Fibroblast of upper back skin (primary cell): ENCODE results near the gene PTTG1.
"Not testable (repeated sequence)": the region's sequence is repeated elsewhere in the genome, so short reads cannot be mapped to it uniquely, and the experiment has no call there.

Source experiments
- DNase-seq: peaks from one replicate; pipeline ENCODE4 v3.0.0-alpha.2; 2013

PTTG1 gene

GRCh38 chr5:160427607-160428006 is 6.0 kb downstream of the PTTG1 start:
- DNase-seq, result no peak

- no peak for DNase-seq
Measured at GRCh38 chr5:160432196-160432595, 10.5 kb downstream of the PTTG1 start.

DNA sequence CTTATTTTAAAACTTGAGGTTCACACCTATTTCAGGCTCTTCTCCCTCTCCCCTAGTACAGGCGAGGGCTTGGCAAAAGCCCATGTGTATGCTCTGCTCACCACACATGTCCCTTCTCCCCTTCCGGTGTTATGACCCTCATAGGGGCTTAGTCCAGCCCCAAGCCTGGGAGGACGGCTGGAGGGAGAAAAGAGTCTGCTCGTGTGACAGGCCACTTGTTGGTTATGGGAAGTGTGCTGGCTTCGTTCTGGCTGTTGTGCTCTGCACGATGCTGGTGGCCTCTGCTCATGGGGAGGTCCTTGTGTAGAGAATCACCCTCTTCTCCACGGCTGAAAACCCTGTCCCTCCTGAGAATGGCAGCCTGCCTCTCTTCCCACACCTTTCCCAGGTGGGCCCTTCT is 11.1 kb downstream of the PTTG1 start:
- DNase-seq, result no peak

DNA sequence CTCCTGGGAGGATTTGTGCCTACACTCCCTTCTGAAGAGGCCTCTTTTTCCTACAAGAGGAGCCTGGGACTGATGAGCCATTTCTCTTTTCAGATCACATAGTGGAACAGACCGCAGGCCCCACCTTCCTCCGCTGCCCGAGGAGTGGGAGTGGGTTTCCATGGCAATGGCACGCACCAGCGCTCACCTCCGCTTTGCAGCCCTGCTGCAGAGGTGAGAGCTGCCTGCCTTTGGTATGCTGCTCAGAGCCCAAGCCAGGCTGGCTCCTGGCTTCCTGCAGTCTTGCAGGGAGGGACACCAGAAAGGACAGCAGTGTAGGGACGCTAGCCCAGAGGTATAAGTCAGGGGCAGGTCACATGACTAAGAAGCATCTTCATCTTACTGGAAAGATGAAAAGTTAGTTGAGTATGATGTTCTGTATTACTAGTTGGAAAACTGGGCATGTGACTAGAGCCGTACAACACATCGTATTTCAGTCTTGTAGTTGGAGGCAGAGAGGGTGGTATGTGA is 12.4 kb downstream of the PTTG1 start:
- peak; percentile 12 for DNase-seq

DNA sequence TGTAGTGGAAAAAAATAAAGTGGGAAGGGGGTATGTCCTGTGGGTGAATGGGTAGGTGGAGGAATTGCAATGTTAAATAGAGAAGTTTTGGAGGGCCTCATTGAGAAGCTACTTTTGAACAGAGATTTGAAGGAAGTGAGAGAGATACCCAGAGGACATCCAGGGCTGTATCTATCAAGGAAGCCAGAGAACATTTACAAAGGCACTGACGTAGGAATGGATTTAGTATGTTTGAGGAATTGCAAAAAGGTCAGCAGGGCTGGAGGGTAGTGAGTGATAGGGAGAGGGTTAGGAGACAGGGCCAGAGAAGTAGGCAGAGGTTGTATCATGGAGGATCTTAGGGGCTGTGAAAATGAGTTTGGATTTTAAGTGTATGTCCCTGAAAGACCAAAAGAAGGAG is 13.9 kb downstream of the PTTG1 start:
- DNase-seq, result no peak

- DNase-seq, result no peak
Measured at GRCh38 chr5:160436017-160436416, 14.4 kb downstream of the PTTG1 start.

DNA sequence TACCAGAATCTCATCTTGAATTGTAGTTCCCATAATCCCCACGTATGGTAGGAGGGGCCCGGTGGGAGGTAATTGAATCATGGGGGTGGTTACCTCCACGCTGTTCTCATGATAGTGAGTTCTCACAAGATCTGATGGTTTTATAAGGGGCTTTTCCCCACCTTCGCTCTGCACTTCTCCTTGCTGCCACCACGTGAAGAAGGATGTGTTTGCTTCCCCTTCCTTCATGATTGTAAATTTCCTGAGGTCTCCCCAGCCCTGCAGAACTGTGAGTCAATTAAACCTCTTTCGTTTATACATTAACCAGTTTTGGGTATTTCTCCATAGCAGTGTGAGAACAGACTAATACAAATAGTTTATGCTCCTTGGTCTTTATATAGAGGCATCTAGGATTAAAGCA is 15.0 kb downstream of the PTTG1 start:
- not testable (repeated sequence) for DNase-seq

DNA sequence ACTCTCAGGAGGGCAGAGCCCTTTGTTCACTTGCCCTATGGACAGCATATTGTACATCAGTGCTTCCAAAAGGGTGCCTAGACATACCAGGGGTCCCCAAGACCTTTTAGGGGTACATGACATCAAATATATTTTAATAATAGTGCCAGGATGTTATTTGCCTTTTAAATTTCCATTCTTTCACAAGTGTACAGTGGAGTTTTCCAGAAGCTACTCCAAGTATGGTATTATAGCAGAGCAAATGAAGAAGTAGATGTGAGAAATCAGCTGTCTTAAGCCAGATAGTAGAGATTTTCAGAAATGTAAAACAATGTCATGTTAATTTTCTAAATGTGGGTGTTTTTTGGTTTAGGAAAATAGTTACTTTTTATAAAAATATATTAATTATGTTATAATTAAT is 15.6 kb downstream of the PTTG1 start:
- no peak for DNase-seq

DNA sequence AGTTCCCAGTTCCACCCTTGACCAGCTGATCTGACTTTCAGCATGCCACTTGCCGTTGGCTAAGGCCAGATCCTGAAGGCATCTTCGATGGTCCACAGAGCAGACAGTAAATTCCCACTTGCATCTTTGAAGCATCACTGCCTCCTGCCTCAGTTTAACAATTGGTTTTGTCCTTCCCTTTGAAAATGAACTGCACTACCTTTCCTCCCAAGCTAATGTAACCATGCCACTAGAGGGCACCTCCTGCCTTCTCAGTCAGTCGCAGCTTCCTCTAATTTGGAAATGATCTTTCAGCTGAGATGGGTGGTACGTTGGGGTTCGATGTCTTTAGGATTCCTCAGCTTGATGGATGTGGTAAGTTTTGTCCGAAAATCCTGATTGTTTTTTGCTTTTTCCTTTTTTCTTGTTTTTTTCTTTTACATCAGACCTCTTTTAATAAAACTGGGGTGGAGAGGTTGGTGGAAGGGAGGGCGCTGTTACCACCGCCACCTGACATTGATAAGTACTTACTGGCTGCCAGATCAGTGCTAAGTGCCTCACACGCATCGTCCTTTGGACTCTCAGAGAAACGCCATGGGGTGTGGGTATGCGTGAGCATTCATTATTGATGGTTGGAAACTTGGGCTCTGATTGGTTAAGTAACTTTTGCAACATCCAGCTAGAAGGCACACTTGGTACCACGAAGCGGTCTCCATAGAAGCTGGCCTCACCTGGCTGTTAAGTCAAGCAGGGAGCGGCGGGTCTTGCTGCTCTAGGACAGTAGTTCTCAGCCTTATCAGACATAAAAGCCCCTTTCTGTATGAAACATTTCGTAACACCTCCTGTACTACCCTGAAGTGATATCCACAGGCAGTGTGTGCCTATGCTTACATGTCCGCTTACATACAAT is 16.9 kb downstream of the PTTG1 start:
- peak; percentile 53 for DNase-seq

- DNase-seq, result peak; percentile 65
Measured at GRCh38 chr5:160439205-160439600, 17.5 kb downstream of the PTTG1 start.

DNA sequence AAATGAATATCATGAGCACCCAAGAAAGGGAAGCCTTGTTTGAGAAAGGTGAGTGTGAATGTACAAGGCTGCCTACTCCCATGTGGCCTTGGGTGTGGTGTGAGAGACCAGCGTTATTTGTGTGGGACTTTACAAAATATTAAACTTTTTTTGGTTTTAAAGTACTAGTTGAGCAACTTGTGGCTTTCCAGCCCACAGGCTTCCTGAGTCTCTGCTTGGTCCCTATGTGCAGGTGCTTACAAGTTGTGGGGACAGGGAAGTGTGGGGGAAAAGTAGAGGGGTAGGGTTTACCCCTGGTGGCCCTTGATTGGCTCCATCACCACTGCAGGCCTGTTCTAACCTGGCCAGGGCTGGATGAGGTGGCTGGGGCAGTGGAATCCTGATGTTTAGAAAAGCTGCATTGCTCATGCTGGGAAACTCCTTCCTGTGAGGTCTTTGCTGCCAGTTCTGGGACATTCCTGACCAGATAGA is 19.7 kb downstream of the PTTG1 start:
- peak; percentile 12 for DNase-seq

- no peak for DNase-seq
Measured at GRCh38 chr5:160442824-160443431, 21.3 kb downstream of the PTTG1 start.

DNA sequence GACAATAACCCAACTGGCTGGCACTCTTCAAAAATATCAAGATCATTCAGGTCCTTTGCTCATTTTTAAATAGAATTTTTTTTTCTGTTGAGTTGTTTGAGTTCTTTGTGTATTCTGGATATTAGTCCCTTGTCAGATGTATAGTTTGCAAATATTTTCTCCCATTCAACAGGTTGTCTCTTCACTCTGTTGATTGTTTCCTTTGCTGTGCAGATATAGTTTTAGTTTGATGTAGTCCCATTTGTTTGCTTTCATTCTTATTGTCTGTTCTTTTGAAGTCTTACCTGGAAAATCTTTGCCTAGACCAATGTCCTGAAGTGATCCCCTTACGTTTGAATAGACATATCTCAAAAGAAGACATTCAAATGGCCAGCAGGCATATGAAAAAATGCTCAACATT is 22.8 kb downstream of the PTTG1 start:
- no peak for DNase-seq

DNA sequence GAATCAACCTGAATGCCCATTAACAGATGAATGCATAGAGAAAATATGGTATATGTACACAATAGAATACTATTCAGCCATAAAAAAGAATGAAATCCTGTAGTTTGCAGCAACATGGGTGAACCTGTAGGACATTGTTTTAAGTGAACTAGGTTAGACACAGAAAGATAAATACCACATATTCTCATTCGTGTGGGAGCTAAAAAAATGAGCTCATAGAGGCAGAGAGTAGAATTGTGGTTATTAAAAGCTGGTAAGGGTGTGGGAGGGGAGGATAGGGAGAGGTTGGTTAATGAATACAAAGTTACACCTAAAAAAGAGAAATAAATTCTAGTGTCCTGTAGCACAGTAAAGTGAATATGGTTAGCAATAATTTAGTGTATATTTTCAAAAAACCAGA is 23.5 kb downstream of the PTTG1 start:
- DNase-seq, result no peak

DNA sequence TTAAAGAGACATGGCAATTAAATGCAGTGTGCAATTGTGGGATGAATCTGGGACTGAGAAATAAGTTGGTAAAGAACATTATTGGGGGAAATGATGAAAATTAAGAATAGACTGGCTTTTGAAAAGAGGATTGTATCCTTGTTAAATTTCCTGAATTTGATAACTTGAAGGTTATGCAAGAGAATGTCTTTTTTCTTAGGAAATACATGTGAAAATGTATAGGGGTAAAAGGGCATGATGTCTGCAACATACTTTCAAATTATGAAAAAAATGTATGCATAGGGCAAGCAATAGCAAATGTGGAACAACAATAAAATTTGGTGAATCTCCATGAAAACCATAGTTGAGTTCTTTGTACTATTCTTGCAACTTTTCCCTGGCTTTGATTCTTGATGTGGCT is 24.1 kb downstream of the PTTG1 start:
- DNase-seq, result no peak

DNA sequence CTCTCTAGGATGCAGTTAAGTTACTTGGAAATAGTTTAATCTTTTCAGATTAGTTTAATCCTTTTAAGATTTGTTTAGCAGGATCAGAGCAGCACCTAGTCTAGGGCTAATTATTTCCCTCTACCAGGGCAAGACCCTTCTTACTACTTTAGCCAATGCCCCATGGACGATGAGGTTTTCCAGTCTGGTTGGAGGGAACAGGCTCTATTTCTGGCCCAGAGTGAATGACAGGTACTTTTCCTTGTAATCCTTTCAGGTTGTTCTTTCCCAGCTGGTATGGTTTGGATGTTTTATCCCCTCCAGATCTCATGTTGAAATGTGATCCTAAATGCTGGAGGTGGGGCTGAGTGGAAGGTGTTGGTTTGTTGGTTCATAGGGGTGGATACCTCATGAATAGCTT is 27.2 kb downstream of the PTTG1 start:
- no peak for DNase-seq

- no peak for DNase-seq
Measured at GRCh38 chr5:160449458-160449857, 27.8 kb downstream of the PTTG1 start.

GRCh38 chr5:160450164-160450932 is 28.7 kb downstream of the PTTG1 start:
- DNase-seq, result no peak

GRCh38 chr5:160451281-160451680 is 29.6 kb downstream of the PTTG1 start:
- DNase-seq, result no peak

- no peak for DNase-seq
Measured at GRCh38 chr5:160452036-160452435, 30.4 kb downstream of the PTTG1 start.

DNA sequence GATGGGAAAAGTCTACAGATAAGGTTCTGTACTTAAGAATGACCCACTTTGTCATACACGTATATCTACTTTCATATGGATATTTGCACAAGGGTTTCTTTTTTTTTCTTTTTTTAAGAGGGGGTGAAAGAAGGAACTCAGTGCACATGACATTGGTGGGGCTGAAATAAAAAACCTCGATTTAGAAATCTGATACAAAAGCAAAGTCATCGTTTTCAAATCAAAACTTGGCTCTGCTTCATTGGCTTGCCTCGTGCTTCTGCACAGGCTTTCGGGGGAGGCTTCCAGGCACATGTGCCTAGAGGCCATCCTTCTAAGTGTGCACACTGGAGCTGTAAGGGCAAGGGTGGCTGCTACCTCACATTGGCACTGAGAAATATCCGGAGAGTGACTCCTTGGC is 31.1 kb downstream of the PTTG1 start:
- DNase-seq, result no peak

- DNase-seq, result no peak
Measured at GRCh38 chr5:160453751-160454150, 32.1 kb downstream of the PTTG1 start.

DNA sequence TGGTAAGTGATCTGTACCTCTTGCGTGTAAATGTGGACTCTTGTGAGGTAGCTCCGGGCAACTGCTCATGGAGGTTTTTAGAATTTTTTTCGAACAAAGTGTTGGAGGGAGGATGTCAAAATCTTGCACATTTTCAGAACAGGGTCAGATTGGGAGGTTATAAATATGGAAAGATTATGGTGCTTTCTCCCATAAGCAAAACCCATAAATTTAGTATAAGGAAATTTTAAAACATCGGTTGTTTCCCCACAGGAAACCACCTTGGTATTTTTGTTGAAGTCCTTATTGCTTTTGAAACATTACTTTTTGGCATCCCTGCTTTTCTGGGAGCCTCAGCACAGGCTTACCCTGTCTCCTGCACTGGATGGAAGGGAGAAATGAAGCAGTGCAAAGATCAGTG is 33.9 kb downstream of the PTTG1 start:
- no peak for DNase-seq
